OCI-LY3 (cell line): ENCODE data around the gene FOXL1.

Experiments
- CTCF ChIP-seq: fragments of 200-600, 300-600 bp; sonication (generic); IDR thresholded peaks from 2 replicates; pipeline ENCODE4 v1.5.1; 2014; ENCODE audit warnings: antibody characterized with exemption, low read length, low read depth
- EZH2phosphoT487 ChIP-seq: fragments of 200-600 bp; shearing (Covaris generic); IDR thresholded peaks from 2 replicates; pipeline ENCODE4 v1.6.1; 2018; ENCODE audit warnings: antibody characterized with exemption, mixed run types, low read depth

- no peak for TF ChIP-seq CTCF
- TF ChIP-seq EZH2phosphoT487 = no peak
Measured at GRCh38 chr16:86580063-86580790, 1.9 kb downstream of the FOXL1 start.
